Ascending aorta (tissue), 2 donors: ENCODE data around the gene ZSWIM9. TPM values are rescaled to one million over a fixed set of nuclear protein-coding genes. Genes with fewer than 3 reads are reported as not detected.

ENCODE experiments used
- DNase-seq, 2 donors: peaks; one replicate each; pipeline ENCODE4 v3.0.0-alpha.2; 2019; ENCODE audit warnings: low spot score in 2 of 2
- H3K27ac ChIP-seq, 2 donors: fragments of 200-600 bp; sonication (generic); one replicate each; pipeline ENCODE4 v1.5.1; 2016 to 2017; ENCODE audit warnings: mild to moderate bottlenecking in 1 of 2
- H3K27me3 ChIP-seq: fragments of 200-600 bp; sonication (generic); one replicate; pipeline ENCODE4 v1.5.1; 2017
- H3K36me3 ChIP-seq, 2 donors: fragments of 200-600 bp; sonication (generic); one replicate each; pipeline ENCODE4 v1.5.1; 2016
- H3K4me1 ChIP-seq, 2 donors: fragments of 200-600 bp; sonication (generic); one replicate each; pipeline ENCODE4 v1.5.1; 2016 to 2017; ENCODE audit warnings: mild to moderate bottlenecking in 1 of 2
- H3K4me3 ChIP-seq, 2 donors: fragments of 200-600 bp; sonication (generic); one replicate each; pipeline ENCODE4 v1.5.1; 2016 to 2017; ENCODE audit warnings: mild to moderate bottlenecking in 1 of 2
- H3K9me3 ChIP-seq, 2 donors: fragments of 200-600 bp; sonication (generic); one replicate each; pipeline ENCODE4 v1.5.1; 2016
- CTCF ChIP-seq, 3 experiments: fragments of 200-600 bp in 2 of 3; fragments of 450-650 bp in 1 of 3; sonication (generic) in 2 of 3; IDR thresholded peaks; one replicate each; pipeline ENCODE4 v1.5.1; 2016 to 2019; ENCODE audit warnings: antibody characterized with exemption in 3 of 3, mild to moderate bottlenecking in 1 of 3, moderate library complexity in 1 of 3
- intact Hi-C: fragments of 100-400 bp; cut with DNase I; formaldehyde crosslinking; loops from one replicate; pipeline ENCODE4 v1.15.1; 2023
- total RNA-seq: library from RNA; depleted of rRNA; stranded (reverse); fragments of >200 nt; gene quantifications from one replicate; pipeline ENCODE4 v1.1.0, GENCODE V29; 2016

The ZSWIM9 gene
- total RNA-seq, 1 donor from 2014 or later: 16.0 TPM

- Histone ChIP-seq H3K9me3 (peaks cover 0 to 12% of the 10 kb centered on the region in 2 donors), H3K27ac (no peak overlapping the region), H3K36me3 (peaks cover 0 to 20% of the 10 kb centered on the region in 2 donors)
Observed at GRCh38 chr19:48183356-48183755, 12.9 kb downstream of the ZSWIM9 start.

GRCh38 chr19:48186015-48186414 lies 15.5 kb downstream of the ZSWIM9 start:
- H3K27ac ChIP-seq: no peak overlapping the region
- H3K27me3 ChIP-seq: no peaks in the 10 kb centered on the region
- no peak overlapping the region for H3K4me3 ChIP-seq
- H3K9me3 ChIP-seq: peaks cover 0 to 9% of the 10 kb centered on the region in 2 donors
- peak in 1 of 2 donors; percentile 28 for DNase-seq
- intact Hi-C loops: no loop called here
- no peak for TF ChIP-seq CTCF (IDR thresholded peaks at IDR 0.05)
- H3K4me1 ChIP-seq: no peaks in the 10 kb centered on the region
- peaks cover 4 to 12% of the 10 kb centered on the region in 2 donors for H3K36me3 ChIP-seq

More at GRCh38 chr19:48183356-48183755, 12.9 kb downstream of the ZSWIM9 start:
- intact Hi-C loops: no loop called here
- Histone ChIP-seq H3K4me1 (no peaks in the 10 kb centered on the region), H3K27me3 (no peaks in the 10 kb centered on the region), H3K4me3 (no peak overlapping the region)
- no peak for TF ChIP-seq CTCF (IDR thresholded peaks at IDR 0.05)
- no peak for DNase-seq

GRCh38 chr19:48186541-48186991 lies 16.1 kb downstream of the ZSWIM9 start:
- Histone ChIP-seq H3K36me3 (peaks cover 4 to 12% of the 10 kb centered on the region in 2 donors), H3K27me3 (no peaks in the 10 kb centered on the region), H3K4me3 (no peak overlapping the region), H3K9me3 (peaks cover 0 to 4% of the 10 kb centered on the region in 2 donors), H3K4me1 (no peaks in the 10 kb centered on the region), H3K27ac (no peak overlapping the region)
- intact Hi-C loops: no loop called here
- peak in 1 of 2 donors; percentile 52 for DNase-seq
- no peak for TF ChIP-seq CTCF (IDR thresholded peaks at IDR 0.05)

- TF ChIP-seq CTCF (IDR thresholded peaks at IDR 0.05): no peak
- peak in 1 of 2 donors; percentile 57 for DNase-seq
- Histone ChIP-seq H3K9me3 (no peaks in the 10 kb centered on the region), H3K27ac (no peak overlapping the region), H3K4me3 (no peak overlapping the region), H3K27me3 (no peaks in the 10 kb centered on the region), H3K4me1 (no peaks in the 10 kb centered on the region), H3K36me3 (peaks cover 4 to 5% of the 10 kb centered on the region in 2 donors)
- intact Hi-C loops: no loop called here
Observed at GRCh38 chr19:48190288-48190884, 19.9 kb downstream of the ZSWIM9 start.

- TF ChIP-seq CTCF (IDR thresholded peaks at IDR 0.05): no peak
- no peaks in the 10 kb centered on the region for H3K27me3 ChIP-seq
- no peak overlapping the region for H3K27ac ChIP-seq
- intact Hi-C loops: no loop called here
- H3K9me3 ChIP-seq: no peaks in the 10 kb centered on the region
- no peak for DNase-seq
- H3K36me3 ChIP-seq: peaks cover 4 to 5% of the 10 kb centered on the region in 2 donors
- no peaks in the 10 kb centered on the region for H3K4me1 ChIP-seq
- H3K4me3 ChIP-seq: no peak overlapping the region
Observed at GRCh38 chr19:48190885-48191284, 20.4 kb downstream of the ZSWIM9 start.
